NCI-H82 (cell line): ENCODE results near the gene STRN4.

Experiments
- DNase-seq: peaks from one replicate; lab custom pipeline; 2025; lab: John Stamatoyannopoulos, UW

Gene STRN4

GRCh38 chr19:46725036-46725820 lies 21.0 kb downstream of the STRN4 start:
- DNase-seq = no peak

GRCh38 chr19:46724468-46724867 lies 21.8 kb downstream of the STRN4 start:
- no peak for DNase-seq

GRCh38 chr19:46723471-46723870 lies 22.8 kb downstream of the STRN4 start:
- DNase-seq = no peak

GRCh38 chr19:46723023-46723461 lies 23.2 kb downstream of the STRN4 start:
- no peak for DNase-seq

GRCh38 chr19:46722421-46723022 lies 23.7 kb downstream of the STRN4 start:
- no peak for DNase-seq

GRCh38 chr19:46722004-46722380 lies 24.3 kb downstream of the STRN4 start:
- DNase-seq = no peak

- DNase-seq = no peak
Observed at GRCh38 chr19:46721269-46722003, 24.8 kb downstream of the STRN4 start.

- DNase-seq = no peak
Observed at GRCh38 chr19:46720503-46721239, 25.6 kb downstream of the STRN4 start.

GRCh38 chr19:46719629-46720502 lies 26.4 kb downstream of the STRN4 start:
- peak; percentile 42 for DNase-seq

- peak; percentile 42 for DNase-seq
Observed at GRCh38 chr19:46718934-46719622, 27.2 kb downstream of the STRN4 start.

- DNase-seq = peak; percentile 71
Observed at GRCh38 chr19:46718157-46718933, 27.9 kb downstream of the STRN4 start.

GRCh38 chr19:46717716-46718143 lies 28.5 kb downstream of the STRN4 start:
- DNase-seq = peak; percentile 55

- peak; percentile 89 for DNase-seq
Observed at GRCh38 chr19:46717034-46717715, 29.1 kb downstream of the STRN4 start, which contains the start of gene PRKD2. Gene PRKD2 (minus strand): TSS chr19:46717114. CDS start chr19:46716370, 744 bp downstream.

GRCh38 chr19:46716672-46717033 lies 29.6 kb downstream of the STRN4 start:
- peak; percentile 65 for DNase-seq

- peak; percentile 51 for DNase-seq
Observed at GRCh38 chr19:46715975-46716671, 30.1 kb downstream of the STRN4 start.

GRCh38 chr19:46715620-46715974 lies 30.7 kb downstream of the STRN4 start:
- DNase-seq = no peak

GRCh38 chr19:46714444-46715106 lies 31.7 kb downstream of the STRN4 start:
- no peak for DNase-seq
